Adrenal gland (tissue), 12 donors: Measurements from ENCODE around the gene AGPAT1. TPM values are rescaled to one million over a fixed set of nuclear protein-coding genes. Genes with fewer than 3 reads are reported as not detected.

ENCODE experiments used
- DNase-seq, 7 donors: peaks; one replicate each; pipeline ENCODE4 v3.0.0-alpha.2; 2019 to 2020
- H3K27ac ChIP-seq, 5 donors: fragments of 200-600 bp; sonication (generic) in 4 of 5; 1 replicate in 3 of 5; 2 replicates in 2 of 5; pipeline versions ENCODE4 v1.5.1 to v1.8.0; 2016 to 2020; ENCODE audit warnings: mild to moderate bottlenecking in 1 of 5
- H3K27me3 ChIP-seq: fragments of 200-600 bp; 2 replicates; pipeline ENCODE4 v1.8.0; 2021
- H3K36me3 ChIP-seq, 2 donors: fragments of 200-600 bp; replicated peaks in 1 of 2; 1 replicate in 1 of 2; 2 replicates in 1 of 2; pipeline versions ENCODE4 v1.5.1 to v1.8.0; 2018 to 2022
- H3K4me1 ChIP-seq, 2 donors: fragments of 200-600 bp; replicated peaks in 1 of 2; 1 replicate in 1 of 2; 2 replicates in 1 of 2; pipeline versions ENCODE4 v1.5.1 to v1.8.0; 2018 to 2021
- H3K4me3 ChIP-seq, 4 donors: fragments of 200-600 bp; sonication (generic) in 3 of 4; one replicate each; pipeline ENCODE4 v1.5.1; 2016 to 2018
- H3K9me3 ChIP-seq, 3 donors: fragments of 200-600 bp; sonication (generic) in 1 of 3; replicated peaks in 1 of 3; 1 replicate in 2 of 3; 2 replicates in 1 of 3; pipeline versions ENCODE4 v1.5.1 to v1.8.0; 2016 to 2021
- POLR2A ChIP-seq, 2 donors: fragments of 450-650 bp; IDR thresholded peaks; one replicate each; pipeline ENCODE4 v1.6.1; 2017; ENCODE audit warnings: antibody characterized with exemption in 2 of 2, mild to moderate bottlenecking in 2 of 2, moderate library complexity in 1 of 2
- WGBS, 4 donors: extraction: QIAGEN DNeasy Blood & Tissue Kit in 2 of 4; methylation state at CpG; one replicate each; pipeline versions ENCODE4 v1.1.5 to v1.1.7; 2013 to 2017; 5-methylcytosine and 5-hydroxymethylcytosine counted together
- intact Hi-C, 2 donors: fragments of 100-400 bp; cut with DNase I; formaldehyde crosslinking; loops; one replicate each; pipeline versions ENCODE4 v1.14.1 to v1.15.0; 2022 to 2023
- polyA plus RNA-seq, 3 donors: library from polyadenylated mRNA; stranded (reverse); fragments of 200-250 nt in 2 of 3; fragments of 350-450 nt in 1 of 3; fragmentation: Illumina TruSeq in 1 of 3; extraction: RNeasy Lipid Tissue Mini Kit (QIAGEN cat#74804) in 1 of 3; gene quantifications; one replicate each; pipeline ENCODE4 v1.2.3, GENCODE V29; 2013 to 2014
- total RNA-seq, 9 donors: library from RNA; depleted of rRNA in 4 of 9; stranded (reverse); fragments of >200 nt in 4 of 9; fragments of 120-200 nt in 1 of 9; fragmentation: NEBNext Ultra II Directional in 1 of 9; extraction: Animal tissue kit (Norgen Biotek cat#: 25700) in 1 of 9; gene quantifications; one replicate each; pipeline versions ENCODE4 v1.1.0 to v1.2.4, GENCODE V29; 2013 to 2023
- TF ChIP-seq, protein P1 (sequence below), 6 experiments: fragments of 450-650 bp in 4 of 6; fragments of 200-600 bp in 2 of 6; sonication (generic) in 1 of 6; IDR thresholded peaks; 1 replicate in 5 of 6; 2 replicates in 1 of 6; pipeline versions ENCODE4 v1.5.1 to v1.8.0; 2016 to 2021; ENCODE audit warnings: antibody characterized with exemption in 6 of 6, mild to moderate bottlenecking in 2 of 6, moderate library complexity in 1 of 6
- donor health status: healthy with polysubstance abuse.
- donor health status: Bipolar disorder and iron deficiency.
- donor health status: DM: yes; HTN: yes; CAD: no.
- donor health status: DM: no; HTN: no; CAD: no.
- donor health status: DM: no; HTN: no; CAD: no.
- donor health status: DM: yes; HTN: yes; CAD: no.

AGPAT1 gene
- total and polyA plus RNA-seq, 12 donors, result 51.9 to 91.9 (median 68.5) TPM

DNA sequence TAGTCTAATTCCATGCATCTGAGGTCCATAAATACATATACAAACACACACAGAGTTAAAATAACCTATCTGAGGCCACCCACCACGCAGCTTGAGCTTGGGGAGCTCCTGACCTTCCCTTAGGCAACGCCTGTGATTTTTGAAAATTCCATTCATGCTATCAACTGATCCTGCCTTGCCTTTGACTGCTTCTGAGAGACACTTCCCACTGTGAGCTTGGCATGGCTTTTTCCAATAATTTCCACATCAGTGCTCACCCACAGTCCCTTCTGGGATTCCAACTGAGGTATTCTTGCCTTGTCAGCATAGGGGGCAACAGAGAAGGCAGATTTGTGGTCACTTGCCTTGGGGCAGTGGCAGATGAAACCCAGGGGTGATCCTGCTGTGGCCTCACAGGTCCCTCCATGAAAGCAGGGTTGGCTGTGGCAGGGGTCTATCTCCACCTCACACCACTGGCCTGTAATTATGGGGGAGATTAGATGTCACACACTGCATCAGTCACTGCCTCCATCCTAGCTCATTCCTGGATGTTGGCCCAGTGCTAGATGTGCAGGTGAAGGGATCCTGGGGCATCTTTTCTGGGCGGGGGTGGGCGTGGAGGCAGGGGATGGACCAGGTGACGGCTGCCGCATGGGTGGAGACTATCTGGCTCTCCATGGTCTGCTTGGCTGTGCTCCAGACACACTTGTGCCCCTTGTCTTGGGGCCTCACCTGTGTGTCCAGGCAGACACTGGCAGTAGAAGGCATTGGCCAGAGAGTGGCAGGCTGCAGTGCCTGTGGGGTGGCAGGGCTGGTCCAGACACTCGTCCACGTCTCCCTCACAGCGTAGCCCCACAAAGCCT lies 27.8 kb upstream of the AGPAT1 start:
- no peaks in the 10 kb centered on the region for H3K36me3 ChIP-seq
- TF ChIP-seq, protein P1, sequence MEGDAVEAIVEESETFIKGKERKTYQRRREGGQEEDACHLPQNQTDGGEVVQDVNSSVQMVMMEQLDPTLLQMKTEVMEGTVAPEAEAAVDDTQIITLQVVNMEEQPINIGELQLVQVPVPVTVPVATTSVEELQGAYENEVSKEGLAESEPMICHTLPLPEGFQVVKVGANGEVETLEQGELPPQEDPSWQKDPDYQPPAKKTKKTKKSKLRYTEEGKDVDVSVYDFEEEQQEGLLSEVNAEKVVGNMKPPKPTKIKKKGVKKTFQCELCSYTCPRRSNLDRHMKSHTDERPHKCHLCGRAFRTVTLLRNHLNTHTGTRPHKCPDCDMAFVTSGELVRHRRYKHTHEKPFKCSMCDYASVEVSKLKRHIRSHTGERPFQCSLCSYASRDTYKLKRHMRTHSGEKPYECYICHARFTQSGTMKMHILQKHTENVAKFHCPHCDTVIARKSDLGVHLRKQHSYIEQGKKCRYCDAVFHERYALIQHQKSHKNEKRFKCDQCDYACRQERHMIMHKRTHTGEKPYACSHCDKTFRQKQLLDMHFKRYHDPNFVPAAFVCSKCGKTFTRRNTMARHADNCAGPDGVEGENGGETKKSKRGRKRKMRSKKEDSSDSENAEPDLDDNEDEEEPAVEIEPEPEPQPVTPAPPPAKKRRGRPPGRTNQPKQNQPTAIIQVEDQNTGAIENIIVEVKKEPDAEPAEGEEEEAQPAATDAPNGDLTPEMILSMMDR (IDR thresholded peaks at IDR 0.05), result no peak
- TF ChIP-seq POLR2A (IDR thresholded peaks at IDR 0.05), result no peak
- 54 to 75% (median 71%) methylated on average over 7 to 9 of the region's 9 CpGs for WGBS, 4 donors
- no peaks in the 10 kb centered on the region for H3K4me1 ChIP-seq
- H3K27ac ChIP-seq, result peak overlapping the region in 1 of 5 donors; percentile 22
- H3K9me3 ChIP-seq, result no peaks in the 10 kb centered on the region
- no peaks in the 10 kb centered on the region for H3K27me3 ChIP-seq
- intact Hi-C loops, result loop anchor here in 1 of 2 donors (10.0 kb wide), 1 partner anchor 1029 kb away; the partner anchor contains the start of gene POU5F1
- DNase-seq, result no peak
- H3K4me3 ChIP-seq, result no peak overlapping the region

DNA sequence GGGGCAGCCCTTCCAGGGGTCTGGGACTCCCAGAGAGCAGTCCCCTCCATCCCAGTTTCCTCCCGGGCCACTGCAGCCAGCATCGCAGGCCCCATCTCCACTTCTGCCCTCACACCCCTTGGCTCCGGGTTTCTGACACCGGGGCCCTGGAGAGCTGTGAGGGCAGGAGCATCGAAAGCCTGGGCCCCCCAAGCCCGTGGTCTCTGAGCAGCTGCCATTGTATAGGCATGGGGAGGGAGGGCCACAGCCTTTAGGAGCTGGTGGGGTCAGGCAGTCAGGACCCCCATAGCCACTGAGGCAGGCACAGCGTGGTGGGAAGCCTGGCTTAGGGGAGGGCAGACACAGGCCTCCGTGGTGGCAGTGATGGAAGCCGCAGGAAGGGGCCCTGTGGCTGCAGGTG lies 26.3 kb upstream of the AGPAT1 start:
- peaks cover 0 to 4% of the 10 kb centered on the region in 2 donors for H3K4me1 ChIP-seq
- H3K4me3 ChIP-seq, result no peak overlapping the region
- intact Hi-C loops, result loop anchor here in 1 of 2 donors (10.0 kb wide), 1 partner anchor 1027 kb away; the partner anchor contains the start of gene POU5F1
- no peaks in the 10 kb centered on the region for H3K36me3 ChIP-seq
- no peak overlapping the region for H3K27ac ChIP-seq
- no peaks in the 10 kb centered on the region for H3K27me3 ChIP-seq
- TF ChIP-seq POLR2A (IDR thresholded peaks at IDR 0.05), result no peak
- TF ChIP-seq, protein P1 (IDR thresholded peaks at IDR 0.05), result no peak
- WGBS, 4 donors, result 78 to 85% (median 82%) methylated on average over 5 to 9 of the region's 9 CpGs
- no peak for DNase-seq
- H3K9me3 ChIP-seq, result no peaks in the 10 kb centered on the region

DNA sequence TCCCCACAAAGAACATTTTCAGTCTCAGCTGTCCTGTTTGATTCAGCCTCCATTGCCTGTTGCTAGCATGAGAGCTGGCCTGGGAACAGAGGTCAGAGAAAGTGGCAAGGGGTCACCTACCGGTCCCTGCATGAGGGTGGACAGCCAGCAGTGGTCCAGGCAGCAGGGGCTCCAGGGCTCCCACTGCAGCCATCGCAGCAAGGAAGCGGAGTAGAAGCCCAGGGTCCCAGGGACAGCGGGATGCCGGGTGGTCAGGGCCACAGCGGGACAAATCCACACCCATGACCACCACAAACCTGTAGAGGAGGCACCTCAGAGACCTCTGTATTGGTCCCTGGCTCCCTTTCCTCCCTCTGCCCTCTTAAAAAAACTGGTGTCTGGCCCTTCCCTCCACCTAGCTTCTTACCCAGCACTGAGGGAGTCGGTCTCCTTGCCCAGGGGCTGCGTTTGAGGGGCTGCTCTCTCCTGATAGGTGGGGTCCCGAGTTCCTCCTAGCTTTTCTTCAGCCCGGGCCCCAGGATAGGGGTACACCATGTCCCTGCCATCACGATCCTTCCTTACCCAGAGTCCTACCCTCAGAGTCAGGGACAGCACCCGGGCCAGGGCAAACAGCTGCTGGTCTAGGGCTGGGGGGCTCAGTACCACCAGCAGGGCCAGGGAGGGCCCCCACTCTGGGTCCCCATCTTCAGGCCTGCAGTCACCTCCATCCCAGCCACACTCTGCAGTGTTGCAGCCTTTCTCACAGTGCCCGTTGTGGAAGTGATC lies 25.0 kb upstream of the AGPAT1 start:
- 77 to 87% (median 82%) methylated on average over 5 to 13 of the region's 13 CpGs for WGBS, 4 donors
- no peak for TF ChIP-seq POLR2A (IDR thresholded peaks at IDR 0.05)
- TF ChIP-seq, protein P1 (IDR thresholded peaks at IDR 0.05), result no peak
- no peaks in the 10 kb centered on the region for H3K27me3 ChIP-seq
- H3K36me3 ChIP-seq, result no peaks in the 10 kb centered on the region
- DNase-seq, result no peak
- H3K27ac ChIP-seq, result no peak overlapping the region
- intact Hi-C loops, result loop anchor here in 1 of 2 donors (10.0 kb wide), 1 partner anchor 1026 kb away; the partner anchor contains the start of gene POU5F1
- H3K9me3 ChIP-seq, result no peaks in the 10 kb centered on the region
- H3K4me1 ChIP-seq, result peaks cover 6 to 12% of the 10 kb centered on the region in 2 donors
- no peak overlapping the region for H3K4me3 ChIP-seq

DNA sequence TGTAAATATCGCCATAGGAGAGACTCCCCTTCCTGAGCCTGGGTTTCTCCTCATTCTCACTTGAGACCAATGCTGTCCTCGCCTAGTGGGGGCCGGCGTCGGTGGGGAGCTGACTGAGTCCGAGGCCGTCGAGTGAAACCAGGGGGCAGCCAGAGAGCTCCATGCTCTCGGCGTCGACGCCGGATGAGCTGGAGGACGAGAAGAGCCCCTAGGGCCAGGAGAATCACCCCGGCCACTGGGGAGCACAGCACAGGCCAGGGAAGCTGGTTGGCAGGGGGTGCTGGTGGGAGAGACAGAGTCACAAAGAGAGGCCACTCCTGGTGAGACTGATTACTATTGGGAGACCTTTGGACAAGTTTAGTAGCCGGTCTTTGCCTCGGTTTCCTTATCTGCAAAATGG lies 23.0 kb upstream of the AGPAT1 start:
- H3K4me3 ChIP-seq, result no peak overlapping the region
- no peak overlapping the region for H3K27ac ChIP-seq
- TF ChIP-seq, protein P1 (IDR thresholded peaks at IDR 0.05), result no peak
- TF ChIP-seq POLR2A (IDR thresholded peaks at IDR 0.05), result no peak
- no peaks in the 10 kb centered on the region for H3K36me3 ChIP-seq
- no peak for DNase-seq
- no peaks in the 10 kb centered on the region for H3K27me3 ChIP-seq
- intact Hi-C loops, result no loop called here
- WGBS, 4 donors, result 81 to 89% (median 87%) methylated on average over 16 to 17 of the region's 17 CpGs
- H3K9me3 ChIP-seq, result no peaks in the 10 kb centered on the region
- H3K4me1 ChIP-seq, result peaks cover 6 to 21% of the 10 kb centered on the region in 2 donors
